ENCODE data around the gene SERPINF2. TPM values are rescaled to one million over a fixed set of nuclear protein-coding genes. Genes with fewer than 3 reads are reported as not detected.

SERPINF2 gene
- total and polyA plus RNA-seq, 2 donors from 2014 or later = 30.6 to 209 TPM

DNA sequence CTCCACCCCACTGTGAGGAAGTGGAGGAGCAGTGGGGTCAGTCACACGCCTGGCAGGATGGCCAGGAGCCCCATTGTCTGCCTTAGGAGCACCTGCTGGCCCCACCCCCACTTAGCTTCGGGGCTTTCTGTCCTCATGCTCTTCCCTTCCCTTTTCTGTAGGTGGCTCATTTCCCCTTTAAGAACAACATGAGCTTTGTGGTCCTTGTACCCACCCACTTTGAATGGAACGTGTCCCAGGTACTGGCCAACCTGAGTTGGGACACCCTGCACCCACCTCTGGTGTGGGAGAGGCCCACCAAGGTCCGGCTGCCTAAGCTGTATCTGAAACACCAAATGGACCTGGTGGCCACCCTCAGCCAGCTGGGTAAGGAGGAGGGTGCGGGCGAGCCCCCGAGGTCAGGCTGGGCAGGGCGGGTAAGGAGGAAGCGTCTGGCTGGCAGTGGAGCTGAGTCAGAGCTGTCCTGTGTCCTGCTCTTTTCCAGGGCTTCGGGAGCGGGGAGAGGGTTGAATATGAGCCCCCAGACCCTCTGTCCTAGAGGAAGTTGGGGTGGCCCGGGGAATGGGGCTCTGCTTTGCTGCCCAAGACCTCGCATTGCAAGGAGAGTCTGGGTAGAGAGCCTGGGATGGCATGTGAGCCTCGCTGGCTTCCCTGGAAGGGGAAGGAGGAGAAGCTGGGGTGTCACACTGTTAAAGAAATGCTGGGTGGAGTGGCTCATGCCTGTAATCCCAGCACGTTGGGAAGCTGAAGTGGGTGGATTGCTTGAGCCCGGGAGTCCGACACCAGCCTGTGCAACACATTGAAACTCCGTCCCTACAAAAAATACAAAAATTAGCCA, 10.0 kb downstream of the SERPINF2 start:
- Histone ChIP-seq H3K9ac (ENCODE audit: low read length in 3 of 3) (no peak overlapping the region), H3K4me3 (ENCODE audit: low read length in 3 of 3) (no peak overlapping the region), H3K36me3 (ENCODE audit: control insufficient read depth in 2 of 3, insufficient read depth in 3 of 3, low read length in 3 of 3) (no peaks in the 10 kb centered on the region), H3K4me1 (ENCODE audit: control insufficient read depth in 2 of 3, insufficient read depth in 2 of 3, low read depth in 1 of 3, low read length in 3 of 3) (peaks cover 0 to 9% (median 0%) of the 10 kb centered on the region in 3 donors), H3K27ac (ENCODE audit: low read depth in 2 of 2, low read length in 2 of 2) (no peak overlapping the region), H3K9me3 (ENCODE audit: control insufficient read depth in 2 of 3, insufficient read depth in 1 of 3, low read length in 3 of 3) (no peaks in the 10 kb centered on the region), H3K27me3 (ENCODE audit: control insufficient read depth, insufficient read depth, low read length) (no peaks in the 10 kb centered on the region)
- TF ChIP-seq, protein P1, sequence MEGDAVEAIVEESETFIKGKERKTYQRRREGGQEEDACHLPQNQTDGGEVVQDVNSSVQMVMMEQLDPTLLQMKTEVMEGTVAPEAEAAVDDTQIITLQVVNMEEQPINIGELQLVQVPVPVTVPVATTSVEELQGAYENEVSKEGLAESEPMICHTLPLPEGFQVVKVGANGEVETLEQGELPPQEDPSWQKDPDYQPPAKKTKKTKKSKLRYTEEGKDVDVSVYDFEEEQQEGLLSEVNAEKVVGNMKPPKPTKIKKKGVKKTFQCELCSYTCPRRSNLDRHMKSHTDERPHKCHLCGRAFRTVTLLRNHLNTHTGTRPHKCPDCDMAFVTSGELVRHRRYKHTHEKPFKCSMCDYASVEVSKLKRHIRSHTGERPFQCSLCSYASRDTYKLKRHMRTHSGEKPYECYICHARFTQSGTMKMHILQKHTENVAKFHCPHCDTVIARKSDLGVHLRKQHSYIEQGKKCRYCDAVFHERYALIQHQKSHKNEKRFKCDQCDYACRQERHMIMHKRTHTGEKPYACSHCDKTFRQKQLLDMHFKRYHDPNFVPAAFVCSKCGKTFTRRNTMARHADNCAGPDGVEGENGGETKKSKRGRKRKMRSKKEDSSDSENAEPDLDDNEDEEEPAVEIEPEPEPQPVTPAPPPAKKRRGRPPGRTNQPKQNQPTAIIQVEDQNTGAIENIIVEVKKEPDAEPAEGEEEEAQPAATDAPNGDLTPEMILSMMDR (IDR thresholded peaks at IDR 0.05; ENCODE audit: borderline replicate concordance, extremely low read depth, insufficient read depth) = no peak
- intact Hi-C loops (cut with DNase I) = no loop called here
- no peak for FAIRE-seq
- DNase-seq = no peak

DNA sequence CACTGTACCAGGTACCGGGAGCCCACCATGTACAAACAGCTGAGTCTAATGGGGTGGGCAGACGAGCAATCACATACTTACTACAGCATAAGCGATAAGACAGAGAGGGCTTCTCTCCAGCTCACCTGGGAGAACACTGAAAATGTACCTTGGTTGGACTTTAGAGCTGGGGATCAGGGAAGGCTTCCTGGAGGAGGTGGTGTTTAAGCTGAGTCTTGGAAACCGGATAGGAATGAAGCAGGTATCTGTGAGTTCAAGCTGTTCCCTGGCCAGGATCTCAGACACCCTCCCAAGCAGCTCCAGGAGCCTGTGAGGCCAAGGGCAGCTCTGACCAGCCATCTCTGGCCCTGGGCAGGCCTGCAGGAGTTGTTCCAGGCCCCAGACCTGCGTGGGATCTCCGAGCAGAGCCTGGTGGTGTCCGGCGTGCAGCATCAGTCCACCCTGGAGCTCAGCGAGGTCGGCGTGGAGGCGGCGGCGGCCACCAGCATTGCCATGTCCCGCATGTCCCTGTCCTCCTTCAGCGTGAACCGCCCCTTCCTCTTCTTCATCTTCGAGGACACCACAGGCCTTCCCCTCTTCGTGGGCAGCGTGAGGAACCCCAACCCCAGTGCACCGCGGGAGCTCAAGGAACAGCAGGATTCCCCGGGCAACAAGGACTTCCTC, 11.2 kb downstream of the SERPINF2 start:
- TF ChIP-seq, protein P1 (IDR thresholded peaks at IDR 0.05; ENCODE audit: borderline replicate concordance, extremely low read depth, insufficient read depth) = no peak
- H3K36me3 ChIP-seq (ENCODE audit: control insufficient read depth in 2 of 3, insufficient read depth in 3 of 3, low read length in 3 of 3) = no peaks in the 10 kb centered on the region
- no peak overlapping the region for H3K27ac ChIP-seq (ENCODE audit: low read depth in 2 of 2, low read length in 2 of 2)
- intact Hi-C loops (cut with DNase I) = no loop called here
- H3K27me3 ChIP-seq (ENCODE audit: control insufficient read depth, insufficient read depth, low read length) = no peaks in the 10 kb centered on the region
- FAIRE-seq = no peak
- H3K9ac ChIP-seq (ENCODE audit: low read length in 3 of 3) = no peak overlapping the region
- DNase-seq = no peak
- peaks cover 0 to 9% (median 0%) of the 10 kb centered on the region in 3 donors for H3K4me1 ChIP-seq (ENCODE audit: control insufficient read depth in 2 of 3, insufficient read depth in 2 of 3, low read depth in 1 of 3, low read length in 3 of 3)
- H3K9me3 ChIP-seq (ENCODE audit: control insufficient read depth in 2 of 3, insufficient read depth in 1 of 3, low read length in 3 of 3) = no peaks in the 10 kb centered on the region
- no peak overlapping the region for H3K4me3 ChIP-seq (ENCODE audit: low read length in 3 of 3)

DNA sequence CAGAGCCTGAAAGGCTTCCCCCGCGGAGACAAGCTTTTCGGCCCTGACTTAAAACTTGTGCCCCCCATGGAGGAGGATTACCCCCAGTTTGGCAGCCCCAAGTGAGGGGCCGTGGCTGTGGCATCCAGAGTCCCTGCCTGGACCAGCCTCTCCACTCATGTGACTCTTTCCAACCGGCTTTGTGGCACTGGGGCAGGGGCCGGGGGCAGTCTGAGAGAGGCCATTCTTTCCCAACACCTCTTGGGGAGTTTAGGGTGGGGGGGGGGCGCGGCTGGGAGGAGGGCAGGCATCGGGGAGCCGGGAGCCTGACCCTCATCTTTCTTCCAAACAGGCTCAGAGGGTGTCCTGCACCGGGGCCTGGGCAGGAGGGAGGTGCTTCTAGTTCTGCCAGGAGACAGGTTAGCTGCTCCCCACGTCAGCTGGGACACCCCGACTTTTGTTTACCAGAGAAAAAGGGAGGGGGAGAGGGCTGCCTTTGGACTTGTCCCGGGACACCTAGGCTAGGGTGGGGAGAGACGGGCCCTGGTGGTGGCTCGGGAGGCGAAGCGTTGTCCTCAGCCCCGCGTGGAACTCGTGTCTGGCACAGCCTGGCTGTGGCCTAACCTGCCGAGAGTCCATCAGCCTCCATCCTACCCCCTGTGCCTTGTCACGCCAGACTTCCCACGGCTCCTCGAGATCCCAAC, 11.9 kb downstream of the SERPINF2 start:
- DNase-seq (no peak), FAIRE-seq (no peak)
- no peak overlapping the region for H3K27ac ChIP-seq (ENCODE audit: low read depth in 2 of 2, low read length in 2 of 2)
- H3K9me3 ChIP-seq (ENCODE audit: control insufficient read depth in 2 of 3, insufficient read depth in 1 of 3, low read length in 3 of 3) = no peaks in the 10 kb centered on the region
- TF ChIP-seq, protein P1 (IDR thresholded peaks at IDR 0.05; ENCODE audit: borderline replicate concordance, extremely low read depth, insufficient read depth) = no peak
- no peak overlapping the region for H3K4me3 ChIP-seq (ENCODE audit: low read length in 3 of 3)
- intact Hi-C loops (cut with DNase I) = no loop called here
- H3K9ac ChIP-seq (ENCODE audit: low read length in 3 of 3) = no peak overlapping the region
- H3K4me1 ChIP-seq (ENCODE audit: control insufficient read depth in 2 of 3, insufficient read depth in 2 of 3, low read depth in 1 of 3, low read length in 3 of 3) = peaks cover 0 to 9% (median 0%) of the 10 kb centered on the region in 3 donors
- no peaks in the 10 kb centered on the region for H3K27me3 ChIP-seq (ENCODE audit: control insufficient read depth, insufficient read depth, low read length)
- no peaks in the 10 kb centered on the region for H3K36me3 ChIP-seq (ENCODE audit: control insufficient read depth in 2 of 3, insufficient read depth in 3 of 3, low read length in 3 of 3)

Measured in kidney (tissue), 14 donors.